Endothelial cell of umbilical vein (primary cell): ENCODE data around the gene SNAPC5. TPM values are rescaled to one million over a fixed set of nuclear protein-coding genes. Genes with fewer than 3 reads are reported as not detected.

ENCODE experiments used
- BruUV-seq: library from RNA; stranded (reverse); fragments of 400-500 nt; replicated peaks from 2 replicates; lab custom pipeline; 2021; lab: Mats Ljungman, UMichigan
- CTCF ChIA-PET: fragments of 300-600, 350-600 bp; sonication (Branson Sonifier 250); formaldehyde crosslinking; loops from one replicate; lab custom pipeline; 2021; ENCODE audit warnings: antibody characterized with exemption, inconsistent platforms; lab: Charles Lee
- POLR2A ChIA-PET: fragments of 300-600, 350-600 bp; sonication (Branson Sonifier 250); formaldehyde crosslinking; loops from one replicate; lab custom pipeline; 2021; ENCODE audit warnings: antibody characterized with exemption, inconsistent platforms; lab: Charles Lee
- DNase-seq: peaks from one replicate; pipeline ENCODE4 v3.0.0-alpha.2; 2011; ENCODE audit warnings: low read depth, low spot score
- FAIRE-seq: peaks from 2 replicates; lab custom pipeline; 2011; peaks lifted over from hg19 to GRCh38; lab: Jason Lieb, UNC
- H2AFZ ChIP-seq: 2 replicates; pipeline ENCODE4 v1.6.0; 2012; ENCODE audit warnings: low read depth, low read length, control low read depth, inconsistent platforms
- H3K27ac ChIP-seq: 2 replicates; pipeline ENCODE4 v1.5.1; 2011; ENCODE audit warnings: low read depth, mild to moderate bottlenecking, control low read depth, low read length, moderate library complexity; ENCODE audit not compliant: insufficient read depth
- H3K27me3 ChIP-seq, 2 experiments: 2 replicates each; pipeline versions ENCODE4 v1.6.0 to v1.6.1; 2011; ENCODE audit warnings: low read length in 2 of 2, mixed read lengths in 1 of 2; ENCODE audit not compliant: control insufficient read depth in 2 of 2, insufficient read depth in 2 of 2
- H3K36me3 ChIP-seq, 2 experiments: 2 replicates in 1 of 2; 3 replicates in 1 of 2; pipeline ENCODE4 v1.5.1; 2011; ENCODE audit warnings: low read length in 2 of 2, mild to moderate bottlenecking in 1 of 2, moderate library complexity in 1 of 2; ENCODE audit not compliant: control insufficient read depth in 2 of 2, insufficient read depth in 2 of 2; ENCODE audit errors: extremely low read depth in 1 of 2
- H3K4me1 ChIP-seq: 3 replicates; pipeline ENCODE4 v1.5.1; 2011; ENCODE audit warnings: mild to moderate bottlenecking, low read length; ENCODE audit not compliant: control insufficient read depth, insufficient read depth; ENCODE audit errors: extremely low read depth
- H3K4me2 ChIP-seq: 2 replicates; pipeline ENCODE4 v1.6.1; 2011; ENCODE audit warnings: low read length, control low read depth, mixed read lengths; ENCODE audit not compliant: insufficient read depth
- H3K4me3 ChIP-seq, 3 experiments: fragments of 200-600 bp in 1 of 3; sonication (generic), shearing (Covaris generic) in 1 of 3; replicated peaks in 1 of 3; 2 replicates each; pipeline ENCODE4 v1.5.1; 2011 to 2016; ENCODE audit warnings: control low read depth in 3 of 3, low read length in 3 of 3, mild to moderate bottlenecking in 2 of 3, inconsistent platforms in 1 of 3, low read depth in 1 of 3, moderate library complexity in 1 of 3; ENCODE audit not compliant: insufficient read depth in 1 of 3
- H3K79me2 ChIP-seq: 2 replicates; pipeline ENCODE4 v1.6.0; 2012; ENCODE audit warnings: low read length, inconsistent platforms; ENCODE audit not compliant: control insufficient read depth, insufficient read depth
- H3K9ac ChIP-seq: replicated peaks from 2 replicates; pipeline ENCODE3; 2011; ENCODE audit warnings: low read length, control low read depth; ENCODE audit not compliant: insufficient read depth; ENCODE audit errors: extremely low read depth
- H3K9me1 ChIP-seq: replicated peaks from 3 replicates; pipeline ENCODE4 v1.6.0; 2011; ENCODE audit warnings: mild to moderate bottlenecking, low read length; ENCODE audit not compliant: control insufficient read depth, insufficient read depth; ENCODE audit errors: extremely low read depth
- H3K9me3 ChIP-seq: replicated peaks from 2 replicates; pipeline ENCODE4 v1.5.1; 2012; ENCODE audit warnings: low read length, inconsistent platforms; ENCODE audit not compliant: control insufficient read depth, insufficient read depth
- H4K20me1 ChIP-seq: replicated peaks from 2 replicates; pipeline ENCODE3; 2011; ENCODE audit warnings: mild to moderate bottlenecking, low read length; ENCODE audit not compliant: control insufficient read depth, insufficient read depth; ENCODE audit errors: extremely low read depth
- EZH2 ChIP-seq: IDR thresholded peaks from 2 replicates; pipeline ENCODE4 v1.6.1; 2012; ENCODE audit warnings: borderline replicate concordance, low read depth, mild to moderate bottlenecking, moderate library complexity, low read length, inconsistent platforms; ENCODE audit not compliant: severe bottlenecking
- FOS ChIP-seq: IDR thresholded peaks from 2 replicates; pipeline ENCODE4 v1.6.1; 2011; ENCODE audit warnings: mild to moderate bottlenecking, low read length, moderate library complexity, borderline replicate concordance; ENCODE audit not compliant: insufficient read depth
- dilution Hi-C: fragments of 300-500 bp; cut with MboI; formaldehyde crosslinking; loops from one replicate; pipeline ENCODE4 v1.15.0; 2019; ENCODE audit warnings: low sequenced_read_pairs; ENCODE audit not compliant: extremely low pct_ligation_motif_present
- intact Hi-C: fragments of 100-400 bp; cut with micrococcal nuclease; formaldehyde crosslinking; loops from one replicate; pipeline ENCODE4 v1.10.0; 2022
- polyA plus RNA-seq, 4 experiments: library from polyadenylated mRNA; depleted of rRNA in 3 of 4; stranded (reverse) in 3 of 4; unstranded in 1 of 4; fragments of >200 nt; gene quantifications; 2 replicates each; pipeline versions ENCODE4 v1.2.1 to v1.2.3, GENCODE V29; 2011 to 2012; ENCODE audit warnings: missing spikeins in 1 of 4
- total RNA-seq: library from RNA; stranded (reverse); gene quantifications from 2 replicates; pipeline ENCODE4 v1.2.3, GENCODE V29; 2021
- TF ChIP-seq, protein P1 (sequence below): IDR thresholded peaks from 2 replicates; pipeline ENCODE4 v1.6.1; 2011; ENCODE audit not compliant: insufficient read depth, insufficient read length

Gene SNAPC5
- total and polyA plus RNA-seq, 2 donors (not counting 3 experiments of a cell fraction or from before 2014, with no cell fraction given), result 16.0 to 17.4 TPM

DNA sequence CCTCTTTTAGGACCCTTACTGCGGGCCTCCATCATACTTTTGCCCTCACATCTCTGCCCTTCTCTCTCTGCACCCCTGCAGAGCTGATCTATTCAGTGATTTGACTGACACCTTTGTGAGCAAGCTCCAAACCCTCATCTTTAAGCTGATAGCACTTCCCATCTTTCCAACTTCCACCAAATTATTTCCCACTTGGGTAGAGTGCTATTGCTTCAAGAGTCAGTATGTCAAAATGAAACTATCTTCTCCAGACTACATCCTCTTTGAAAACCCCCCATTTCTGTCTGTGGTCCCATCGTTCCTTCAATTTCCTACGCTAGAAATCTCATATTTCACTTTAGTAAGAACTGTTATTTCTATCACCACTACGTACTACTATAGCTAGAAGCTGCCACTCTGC, 27.3 kb upstream of the SNAPC5 start:
- H3K9ac ChIP-seq, result no peak overlapping the region
- H3K4me3 ChIP-seq, result no peak overlapping the region
- H2AFZ ChIP-seq, result no peak overlapping the region
- no peak overlapping the region for H3K27ac ChIP-seq
- H3K4me1 ChIP-seq, result no peaks in the 10 kb centered on the region
- peaks cover 4 to 7% of the 10 kb centered on the region in 2 experiments for H3K36me3 ChIP-seq
- CTCF ChIA-PET, result interaction anchor here (1.1 to 1.5 kb wide), 3 partner anchors 15 to 42 kb away, joined by 3 to 4 read pairs (median 3); no protein-coding TSS in a partner anchor
- TF ChIP-seq EZH2 (no peak), FOS (no peak)
- dilution Hi-C loops (no loop called here), intact Hi-C loops (no loop called here)
- H3K27me3 ChIP-seq, result no peaks in the 10 kb centered on the region
- no peaks in the 10 kb centered on the region for H3K79me2 ChIP-seq
- FAIRE-seq, result no peak
- DNase-seq, result no peak
- H4K20me1 ChIP-seq, result no peaks in the 10 kb centered on the region
- H3K4me2 ChIP-seq, result no peak overlapping the region
- no peaks in the 10 kb centered on the region for H3K9me1 ChIP-seq
- POLR2A ChIA-PET, result no interaction called here
- no peaks in the 10 kb centered on the region for H3K9me3 ChIP-seq
- BruUV-seq, result no TSS peak

DNA sequence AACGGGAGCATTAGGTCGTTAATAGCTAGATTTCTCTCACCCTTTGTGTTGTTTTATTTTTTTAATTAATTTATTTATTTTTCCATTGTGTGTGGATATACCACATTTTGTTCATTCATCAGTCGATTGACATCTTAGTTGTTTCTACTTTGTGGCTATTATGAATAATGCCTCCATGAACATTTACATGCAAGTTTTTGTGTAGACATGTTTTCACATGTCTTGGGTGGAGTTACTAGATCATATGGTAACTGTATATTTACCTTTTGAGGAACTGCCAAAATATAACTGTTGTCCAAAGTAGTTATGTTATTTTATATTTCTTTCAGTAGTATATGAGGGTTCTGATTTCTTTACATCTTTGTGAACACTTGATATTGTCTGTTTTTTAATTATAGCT, 26.4 kb upstream of the SNAPC5 start:
- dilution Hi-C loops, result no loop called here
- no peak for FAIRE-seq
- H3K4me3 ChIP-seq, result no peak overlapping the region

More for the DNA sequence above, 26.4 kb upstream of the SNAPC5 start:
- ChIA-PET POLR2A (no interaction called here), CTCF (interaction anchor here (1.1 to 1.5 kb wide), 2 partner anchors 34 to 43 kb away, joined by 3 to 4 read pairs; no protein-coding TSS in a partner anchor)
- Histone ChIP-seq H3K27ac (no peak overlapping the region), H3K9me3 (no peaks in the 10 kb centered on the region), H4K20me1 (no peaks in the 10 kb centered on the region), H3K79me2 (no peaks in the 10 kb centered on the region), H2AFZ (no peak overlapping the region), H3K9ac (no peak overlapping the region), H3K27me3 (no peaks in the 10 kb centered on the region), H3K9me1 (no peaks in the 10 kb centered on the region), H3K4me2 (no peak overlapping the region), H3K36me3 (peaks cover 4 to 8% of the 10 kb centered on the region in 2 experiments), H3K4me1 (no peaks in the 10 kb centered on the region)
- intact Hi-C loops, result no loop called here
- no peak for DNase-seq
- no TSS peak for BruUV-seq
- TF ChIP-seq, protein P1, sequence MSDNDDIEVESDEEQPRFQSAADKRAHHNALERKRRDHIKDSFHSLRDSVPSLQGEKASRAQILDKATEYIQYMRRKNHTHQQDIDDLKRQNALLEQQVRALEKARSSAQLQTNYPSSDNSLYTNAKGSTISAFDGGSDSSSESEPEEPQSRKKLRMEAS, result no peak
